GM21717 (cell line): ENCODE measurements around the gene FGF1.
"Not testable (repeated sequence)": the region's sequence is repeated elsewhere in the genome, so short reads cannot be mapped to it uniquely, and the experiment has no call there.

ENCODE experiments used
- ATAC-seq: cut with Tn5 transposase; IDR thresholded peaks from one replicate; pipeline ENCODE4 v1.9.1; 2021; ENCODE audit warnings: mild to moderate bottlenecking, moderate library complexity; ENCODE audit not compliant: unreplicated experiment

Gene FGF1

DNA sequence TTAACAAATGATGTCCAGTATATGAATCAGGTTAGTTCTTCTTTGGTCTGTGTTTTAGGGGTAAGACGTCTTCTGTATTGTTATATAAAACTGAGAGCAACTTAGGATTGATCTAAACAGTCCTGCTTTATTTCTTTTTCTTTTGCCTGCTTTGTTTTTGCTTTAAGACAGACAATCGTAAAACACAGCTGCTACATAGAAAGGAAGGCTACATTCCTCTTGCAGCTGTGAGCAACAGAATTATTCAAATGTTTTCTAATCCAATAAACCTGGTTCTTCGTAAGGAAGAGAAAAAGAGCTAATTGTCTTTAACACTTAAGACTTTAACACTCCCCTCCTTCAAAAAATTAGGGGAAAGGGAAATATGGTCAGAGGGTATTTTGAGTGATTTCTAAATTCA, 14.6 kb downstream of the FGF1 start:
- no peak for ATAC-seq

DNA sequence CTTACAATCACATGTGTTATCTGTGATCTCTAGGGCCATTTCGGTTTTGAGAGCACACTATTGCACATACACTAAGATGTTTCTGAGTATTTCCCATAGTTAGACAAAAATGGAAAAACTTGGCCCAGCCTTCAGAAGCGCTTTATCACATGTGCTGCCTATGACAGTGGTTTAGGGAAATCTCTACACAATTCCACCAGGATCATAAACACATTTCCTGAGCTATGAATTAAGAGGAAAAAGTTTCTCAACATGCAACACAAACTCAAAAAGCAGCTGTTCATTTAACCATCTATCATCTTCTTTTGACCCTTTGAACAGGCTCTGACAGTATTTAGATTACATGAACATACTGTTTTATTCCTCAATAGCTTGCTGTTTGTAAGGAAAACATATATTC, 15.1 kb downstream of the FGF1 start:
- no peak for ATAC-seq

DNA sequence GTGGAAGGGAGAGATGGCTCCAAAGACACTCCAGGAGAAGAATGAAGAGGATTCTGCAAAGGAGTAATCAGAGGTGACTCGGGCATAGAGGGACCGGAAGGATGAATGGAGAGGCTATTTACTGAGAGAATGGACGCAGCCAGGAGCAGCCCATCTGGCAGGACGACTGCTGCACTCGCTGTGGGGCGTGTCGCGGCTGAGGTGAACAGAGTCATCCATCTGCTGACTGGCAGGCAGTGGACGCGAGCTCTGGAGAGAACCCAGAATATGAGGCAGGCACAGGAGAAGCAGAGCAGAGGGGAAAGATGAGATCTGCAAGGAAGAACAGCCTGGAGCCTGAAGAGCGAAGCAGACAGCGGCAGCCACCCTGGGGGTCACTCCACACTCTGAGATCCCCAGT, 16.4 kb downstream of the FGF1 start:
- no peak for ATAC-seq

DNA sequence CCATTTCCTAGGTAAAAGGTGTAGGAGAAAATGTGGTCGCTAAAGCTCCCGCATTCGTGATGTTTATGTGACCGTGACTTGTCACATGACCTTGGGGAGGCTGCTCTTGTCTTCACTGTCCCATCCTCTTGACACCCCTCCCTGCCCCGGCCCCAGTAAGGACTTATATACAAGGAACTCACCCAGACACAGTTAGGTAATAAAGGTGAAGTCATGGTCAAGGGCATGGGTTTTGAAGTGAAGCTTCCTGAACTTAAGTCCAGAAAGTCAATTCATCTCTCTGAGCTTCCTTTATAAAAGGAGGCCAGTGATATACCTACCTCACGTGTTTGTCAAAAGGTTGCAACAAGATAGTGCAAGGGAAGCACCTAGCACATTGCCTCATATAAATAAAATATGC, 17.6 kb downstream of the FGF1 start:
- ATAC-seq, result no peak

DNA sequence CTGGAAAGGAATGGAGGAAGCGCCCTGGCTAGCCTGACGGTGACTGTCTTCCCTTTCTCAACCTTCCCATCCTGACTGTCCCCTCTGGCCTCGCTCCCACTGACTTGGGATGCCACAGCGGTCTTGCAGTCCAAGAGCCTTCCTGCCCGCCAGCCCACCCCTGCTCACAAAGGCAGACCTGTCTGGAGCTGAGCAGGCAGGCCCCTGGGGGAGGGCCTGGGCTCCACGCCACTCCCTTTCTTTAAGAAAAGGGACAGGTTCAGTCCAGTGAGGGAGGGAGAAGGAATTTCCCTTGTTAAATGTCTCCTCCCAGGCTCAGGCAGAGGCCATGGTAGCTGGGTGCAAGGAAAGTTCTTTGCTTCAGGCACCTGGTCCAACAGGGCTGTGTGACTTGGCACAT, 18.1 kb downstream of the FGF1 start:
- no peak for ATAC-seq

DNA sequence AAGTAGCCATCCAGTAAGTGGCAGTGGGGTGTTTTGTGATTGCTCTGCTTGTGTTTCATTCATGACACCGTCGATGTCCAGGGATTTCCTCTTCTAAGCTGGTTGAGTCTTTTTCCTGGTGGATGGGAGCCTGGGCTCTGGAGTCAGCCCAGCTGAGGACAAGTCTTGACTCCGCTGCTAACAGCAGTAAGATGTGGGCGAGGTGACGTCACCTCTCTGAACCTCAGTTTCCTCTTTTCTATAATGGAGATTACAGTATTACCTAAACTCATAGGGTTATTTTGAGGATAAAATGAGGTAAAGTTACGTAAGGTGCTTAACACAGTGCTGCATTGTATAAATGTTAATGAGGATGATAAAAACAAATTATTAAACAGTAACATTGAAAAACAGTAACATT, 21.3 kb downstream of the FGF1 start:
- no peak for ATAC-seq

DNA sequence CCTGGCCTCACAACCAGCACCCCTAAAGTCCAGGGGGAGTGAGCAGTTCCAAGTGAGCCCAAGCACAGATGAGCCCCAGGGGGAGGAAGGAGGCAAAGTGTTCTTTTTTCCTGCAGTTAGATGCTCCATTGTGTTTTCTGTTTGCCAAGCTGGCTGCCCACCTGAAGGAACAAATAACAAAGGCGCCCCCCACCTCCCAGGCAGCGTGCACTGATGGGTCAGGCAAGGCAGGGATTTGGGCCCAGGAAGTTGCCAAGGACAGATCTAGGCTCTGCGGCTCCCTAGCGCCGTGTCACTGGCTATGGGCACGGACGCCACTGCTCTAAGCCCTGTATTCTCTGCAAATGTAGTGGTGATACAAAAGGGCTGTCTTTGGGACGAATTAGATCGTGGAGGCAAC, 21.8 kb downstream of the FGF1 start:
- ATAC-seq, result no peak

DNA sequence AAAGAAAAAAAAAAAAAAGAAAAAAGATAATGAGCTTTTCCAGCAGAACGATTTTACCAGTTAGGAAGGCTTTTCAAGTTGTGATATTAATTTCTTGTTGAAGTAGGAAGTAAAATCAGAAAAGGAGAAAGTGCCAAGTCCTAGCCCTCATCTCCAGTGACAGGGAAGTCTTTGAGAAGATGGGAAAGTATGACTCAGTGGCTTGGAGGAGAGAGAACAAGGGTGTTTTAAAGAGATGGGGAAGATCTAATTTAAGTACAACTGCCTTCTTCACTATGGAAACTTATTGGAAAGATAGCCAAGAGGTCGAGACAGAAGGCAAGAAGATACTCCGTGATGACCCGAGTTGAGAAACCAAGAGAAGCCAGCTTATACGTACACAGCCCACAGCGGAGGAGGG, 22.6 kb downstream of the FGF1 start:
- no peak for ATAC-seq

DNA sequence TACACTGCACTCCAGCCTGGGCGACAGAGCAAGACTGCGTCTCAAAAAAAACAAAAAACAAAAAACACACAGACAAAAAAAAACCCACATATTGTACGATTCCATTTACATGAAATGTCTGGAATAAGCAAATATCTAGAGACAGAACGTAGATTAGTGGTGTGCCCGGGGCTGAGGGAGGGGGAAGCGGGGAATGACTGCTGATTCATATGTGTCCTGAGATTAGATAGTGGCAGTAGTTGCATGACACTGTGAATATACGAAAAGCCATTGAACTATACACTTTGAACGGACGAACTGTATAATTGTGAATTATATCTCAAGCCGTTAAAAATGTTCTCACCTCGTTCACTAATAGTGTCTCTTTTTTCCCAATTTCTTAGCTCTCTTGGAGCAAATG, 23.9 kb downstream of the FGF1 start:
- ATAC-seq, result no peak

DNA sequence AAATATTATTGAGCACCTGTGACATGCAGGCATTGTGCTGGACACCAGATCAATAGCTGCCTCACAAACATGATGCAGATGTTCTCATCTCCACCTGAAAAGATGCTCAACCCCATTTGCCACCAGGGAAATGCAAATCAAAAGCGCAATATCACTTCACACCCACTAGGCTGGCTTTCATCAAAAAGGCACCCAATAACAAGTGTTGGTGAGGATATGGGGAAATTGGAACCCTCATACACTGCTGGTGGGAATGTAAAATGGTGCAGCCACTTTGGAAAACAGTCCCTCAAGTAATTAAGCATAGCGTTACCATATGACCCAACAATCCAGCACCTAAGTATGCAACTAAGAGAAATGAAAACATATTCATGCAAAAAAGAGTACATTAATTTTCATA, 24.7 kb downstream of the FGF1 start:
- ATAC-seq, result no peak

DNA sequence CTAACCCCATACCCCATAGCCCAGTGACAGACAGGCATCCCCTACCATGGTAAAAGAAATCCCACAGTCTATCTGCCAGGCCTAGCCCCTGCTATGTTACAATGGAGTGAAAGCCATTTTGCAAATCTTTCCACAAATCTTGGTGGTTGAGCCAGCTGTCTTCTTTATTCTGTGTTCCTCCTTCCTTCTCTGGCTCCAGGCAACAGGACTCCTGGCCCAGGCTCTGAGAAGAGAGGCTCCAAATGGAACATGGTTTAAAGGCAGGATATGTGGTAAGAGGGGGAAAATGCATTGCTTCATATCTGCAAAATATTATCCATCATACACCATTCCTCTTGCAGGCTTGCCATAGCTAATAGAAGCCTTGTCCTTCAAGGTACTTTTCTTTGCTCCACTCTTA, 25.2 kb downstream of the FGF1 start:
- ATAC-seq, result no peak

DNA sequence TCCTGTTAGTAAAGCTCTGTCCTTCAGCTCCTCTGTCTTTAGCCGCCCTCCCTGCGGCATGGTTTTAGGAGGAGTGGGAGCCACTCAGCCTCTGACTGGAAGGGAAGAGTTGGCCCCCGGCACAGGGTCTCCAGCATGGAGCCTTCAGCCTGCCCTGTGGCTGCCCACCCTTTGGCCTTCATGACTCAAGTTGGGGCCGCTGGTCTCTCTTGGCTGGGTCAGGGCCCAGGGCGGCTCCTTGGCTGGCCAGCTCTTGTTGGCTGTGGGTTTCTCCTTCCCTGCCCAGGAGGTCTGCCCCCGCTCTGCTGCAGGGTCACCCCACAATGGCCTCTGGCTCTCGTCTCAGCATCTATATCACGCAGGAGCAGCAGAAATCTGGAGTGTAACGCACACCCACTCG, 25.7 kb downstream of the FGF1 start:
- ATAC-seq, result no peak

DNA sequence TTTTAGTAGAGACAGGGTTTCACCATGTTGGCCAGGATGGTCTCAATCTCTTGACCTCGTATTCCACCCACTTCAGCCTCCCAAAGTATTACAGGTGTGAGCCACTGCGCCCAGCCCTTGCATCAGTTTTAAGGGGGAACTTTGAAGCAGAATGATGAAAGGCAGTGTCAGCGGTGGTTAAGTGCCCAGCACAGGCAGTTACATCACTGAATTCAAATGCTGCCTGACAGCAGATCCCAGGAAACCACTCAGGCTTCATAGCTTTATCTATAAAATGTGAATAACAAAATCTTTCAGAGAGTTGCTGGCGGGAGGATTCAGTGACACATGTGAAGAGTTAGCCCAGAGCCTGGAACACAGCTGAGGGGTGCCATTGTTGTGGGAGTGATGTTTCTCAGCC, 26.5 kb downstream of the FGF1 start:
- no peak for ATAC-seq

DNA sequence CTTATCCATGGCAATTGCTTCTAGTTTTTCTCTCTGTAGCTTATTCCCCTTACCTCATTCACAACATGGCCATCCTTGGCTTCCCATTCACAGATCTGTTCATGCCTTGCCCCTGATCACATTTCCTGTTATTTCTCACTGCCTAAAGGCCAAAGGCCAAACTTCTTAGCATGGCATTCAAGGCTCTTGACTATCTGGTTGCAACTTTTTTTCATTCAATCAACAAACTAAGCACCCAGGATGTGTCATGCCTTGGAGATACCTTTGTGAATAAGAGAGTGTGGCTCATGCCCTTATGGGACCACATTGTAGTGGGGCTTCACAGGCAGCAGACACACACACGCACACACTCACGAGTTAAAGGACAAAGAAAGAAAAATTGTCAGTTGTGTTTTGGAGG, 27.6 kb downstream of the FGF1 start:
- ATAC-seq, result no peak

DNA sequence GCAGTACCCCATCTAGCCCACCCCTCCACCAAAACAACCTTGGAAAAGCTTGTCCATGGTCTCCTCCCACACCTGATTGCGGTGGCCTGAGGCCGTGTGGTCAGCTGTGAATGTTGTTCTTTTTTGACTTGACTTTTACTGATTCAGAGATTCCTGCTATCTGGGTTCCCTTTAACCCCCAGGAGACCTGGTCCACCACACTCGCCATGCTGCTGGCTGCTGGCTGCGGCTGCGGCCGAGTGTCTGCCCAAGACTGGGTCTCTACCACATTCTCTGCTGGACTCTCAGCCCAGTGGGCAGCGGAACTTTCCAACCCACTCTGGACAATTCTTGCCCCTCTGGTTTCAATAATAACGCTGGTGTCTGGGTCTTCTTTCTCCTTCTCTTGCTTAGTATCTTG, 28.4 kb downstream of the FGF1 start:
- no peak for ATAC-seq

DNA sequence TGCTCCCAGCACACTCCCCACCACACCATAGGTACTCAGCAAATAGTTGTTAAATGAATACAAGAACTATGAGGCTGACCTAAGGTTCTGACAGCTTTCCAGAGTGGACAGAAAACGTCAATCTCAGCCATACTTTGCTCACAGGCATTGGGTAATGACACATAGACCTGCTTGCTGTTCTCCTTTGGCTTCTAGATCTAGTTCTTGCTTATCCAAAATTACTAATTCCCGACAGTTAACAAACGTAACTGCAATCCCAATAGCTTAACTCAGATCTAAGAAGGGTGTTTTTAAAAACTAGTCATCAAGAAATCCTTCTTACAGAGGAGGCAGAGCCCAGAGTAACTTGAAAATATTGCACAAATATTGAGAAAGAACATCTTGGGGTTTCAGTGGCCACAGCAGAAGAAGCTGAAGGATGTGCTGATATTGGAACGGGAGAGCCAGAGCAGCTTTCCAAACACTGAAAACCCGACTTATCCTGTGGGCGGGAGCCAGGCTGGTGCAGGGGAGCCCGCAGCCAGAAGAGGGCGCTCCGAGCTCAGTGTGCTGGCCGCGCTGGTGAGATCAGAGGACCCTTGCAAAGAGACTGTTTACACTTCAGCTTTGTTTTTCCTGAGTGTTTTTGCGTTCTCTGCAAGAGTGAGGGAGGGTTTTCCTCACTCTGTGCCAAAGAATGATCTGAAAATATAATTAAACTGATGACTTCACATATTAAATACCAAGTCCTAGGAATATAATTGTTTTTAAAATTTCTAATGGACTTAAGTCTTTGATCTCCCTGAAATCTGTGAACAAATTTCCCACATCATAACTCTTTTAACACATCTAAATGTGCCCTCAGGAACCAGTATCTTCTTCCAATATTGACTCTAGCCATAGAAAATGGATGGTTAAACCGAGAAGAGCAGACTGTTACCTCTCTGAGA, 30.3 kb downstream of the FGF1 start:
- peak; percentile 75 for ATAC-seq

DNA sequence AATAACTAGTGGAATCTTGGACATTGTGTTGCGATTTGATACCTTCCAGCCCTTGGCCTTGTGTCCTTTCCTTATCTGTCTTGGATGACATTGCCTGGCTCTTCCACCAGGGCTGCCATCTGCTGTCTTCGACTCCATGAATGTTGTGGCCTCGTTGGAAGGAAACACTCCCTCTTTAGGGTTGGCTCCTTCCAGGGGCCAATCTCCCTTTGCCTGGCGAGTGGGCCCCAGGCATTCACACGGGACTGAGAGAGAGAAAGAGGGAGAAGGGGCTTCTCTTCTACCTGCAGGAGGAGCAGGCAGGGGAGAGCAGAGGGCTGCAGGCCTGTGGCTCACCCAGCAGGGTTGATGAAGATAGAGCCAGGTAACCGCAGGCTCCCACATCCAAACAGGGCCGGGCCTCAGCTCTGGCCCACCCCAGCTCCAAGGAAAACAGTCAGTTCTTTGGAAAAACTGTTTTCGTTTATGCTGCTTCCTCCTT, 31.3 kb downstream of the FGF1 start:
- ATAC-seq, result no peak

DNA sequence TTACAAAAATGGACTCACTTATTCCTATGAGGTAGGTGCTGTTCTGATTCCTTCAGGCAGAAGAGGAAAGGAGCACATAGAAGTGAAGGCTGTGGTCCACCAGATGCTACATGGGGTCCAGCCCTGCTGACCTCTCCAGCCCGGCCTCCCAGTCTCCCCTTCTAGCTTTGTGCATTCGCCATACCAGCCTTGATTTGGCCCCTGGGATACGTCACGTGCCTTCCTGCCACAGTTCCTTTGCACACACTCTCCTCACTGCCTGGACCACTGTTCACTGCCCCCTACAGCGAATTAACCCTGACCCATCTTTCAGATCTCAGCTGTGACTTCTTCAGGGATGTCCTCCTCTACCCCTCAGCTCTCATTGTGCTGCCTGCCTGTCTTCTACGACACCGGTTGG, 32.6 kb downstream of the FGF1 start:
- ATAC-seq, result no peak

DNA sequence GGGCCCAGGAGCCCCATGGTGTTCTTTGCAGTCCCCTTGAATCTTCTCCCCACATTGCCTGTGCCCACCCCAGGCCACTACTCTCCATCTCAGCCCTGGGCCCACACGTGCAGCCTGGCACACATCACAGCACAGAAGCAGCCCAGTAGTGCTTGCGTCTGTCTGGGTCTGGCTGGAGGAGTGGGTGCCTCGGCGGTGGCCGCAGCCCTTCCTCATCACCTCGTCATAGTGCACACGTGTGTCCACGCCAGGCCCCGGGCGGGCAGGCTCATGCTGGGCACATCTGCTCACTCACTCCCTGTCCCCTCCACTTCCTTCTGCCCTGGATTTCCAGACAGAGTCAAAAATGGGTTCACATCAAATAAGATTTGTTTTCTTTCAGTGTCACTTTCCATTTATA, 33.3 kb downstream of the FGF1 start:
- no peak for ATAC-seq

DNA sequence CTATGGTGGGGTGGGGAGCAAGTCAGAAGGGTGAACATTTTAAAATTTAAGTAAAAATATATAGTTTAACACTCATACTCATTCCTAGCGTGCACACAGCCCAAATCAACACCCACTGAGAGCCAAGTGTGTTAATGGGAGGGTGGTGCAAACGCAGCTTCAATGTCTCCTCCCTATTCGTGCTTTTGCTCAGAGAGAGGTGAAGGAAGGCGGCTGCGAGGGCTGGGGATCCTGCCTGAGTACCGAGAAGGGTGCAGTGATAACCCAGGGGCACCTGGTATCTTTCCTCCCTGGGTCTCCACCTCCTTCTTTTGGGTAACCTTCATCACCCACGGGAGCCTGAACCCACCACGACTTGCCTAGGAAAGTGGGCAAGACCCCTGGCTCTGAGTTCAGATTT, 35.0 kb downstream of the FGF1 start:
- no peak for ATAC-seq

DNA sequence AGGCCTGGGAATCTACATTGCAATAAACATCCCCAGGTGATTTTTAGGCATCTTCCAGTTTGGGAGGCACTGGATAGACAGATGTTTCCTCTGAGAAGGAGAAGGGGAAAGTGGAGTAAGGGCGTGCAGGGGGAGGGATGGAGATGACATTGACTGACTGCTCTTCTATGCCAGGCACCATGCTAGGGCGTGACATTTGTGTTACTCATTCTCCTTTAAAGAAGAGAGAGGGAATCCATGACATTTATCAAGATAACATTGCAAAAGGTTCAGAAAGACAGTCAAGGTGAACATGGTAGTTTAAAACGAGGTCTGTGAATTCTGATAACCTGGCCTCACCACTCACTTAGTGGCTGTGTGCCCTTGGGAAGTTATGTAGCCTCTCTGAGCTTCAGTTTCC, 35.8 kb downstream of the FGF1 start:
- no peak for ATAC-seq

DNA sequence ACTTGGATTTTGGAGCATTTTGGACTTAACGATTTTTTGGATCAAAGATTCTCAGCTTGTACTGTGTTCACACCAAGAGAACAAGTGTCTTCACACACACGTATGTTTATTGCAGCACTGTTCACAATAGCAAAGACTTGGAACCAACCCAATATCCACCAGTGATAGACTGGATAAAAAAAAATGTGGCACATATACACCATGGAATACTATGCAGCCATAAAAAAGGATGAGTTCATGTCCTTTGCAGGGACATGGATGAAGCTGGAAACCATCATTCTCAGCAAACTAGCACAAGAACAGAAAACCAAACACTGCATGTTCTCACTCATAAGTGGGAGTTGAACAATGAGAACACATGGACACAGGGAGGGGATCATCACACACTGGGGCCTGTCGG, 37.8 kb downstream of the FGF1 start:
- ATAC-seq, result not testable (repeated sequence)

DNA sequence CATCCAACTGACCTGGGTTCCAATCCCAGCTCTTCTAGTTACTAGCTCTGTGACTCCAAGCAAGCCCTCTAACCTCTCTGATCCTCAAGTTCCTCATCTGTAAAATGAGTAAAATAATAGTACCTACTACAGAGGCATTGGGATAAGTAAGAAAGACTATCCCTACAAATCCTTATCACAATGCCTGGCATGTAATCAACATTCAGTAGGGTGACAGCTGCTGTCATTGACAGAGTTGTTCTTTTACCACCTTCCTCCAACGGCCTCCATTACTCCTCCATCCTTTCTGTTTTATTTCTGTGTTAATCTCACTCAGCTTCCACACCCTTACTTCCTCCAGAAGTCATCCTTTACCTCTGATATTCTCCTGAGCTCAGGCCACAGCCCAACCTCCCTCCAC, 40.4 kb downstream of the FGF1 start:
- no peak for ATAC-seq
